ENCODE results near the gene DCAF17. TPM values are rescaled to one million over a fixed set of nuclear protein-coding genes. Genes with fewer than 3 reads are reported as not detected.

Gene DCAF17
- polyA plus RNA-seq, 1 donor from 2014 or later: 20.3 TPM

DNA sequence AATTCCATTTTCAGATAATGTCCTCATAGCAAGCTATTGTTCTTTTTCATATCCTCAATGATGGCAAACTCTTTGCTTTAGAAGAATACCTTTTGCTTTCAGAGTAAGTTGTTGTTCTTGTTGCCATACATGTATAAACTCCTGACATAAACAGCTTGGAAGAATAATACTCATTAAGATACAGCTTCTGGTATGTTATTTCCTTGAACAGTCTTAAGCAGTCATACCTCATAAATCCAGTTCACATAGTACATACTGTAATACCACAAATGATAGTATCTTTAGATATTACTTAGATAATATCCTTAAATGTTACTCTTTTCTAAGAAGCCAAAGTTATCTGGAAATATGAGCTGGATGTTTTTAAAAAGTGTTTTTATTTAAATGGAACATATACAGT is 23.4 kb upstream of the DCAF17 start:
- no peak overlapping the region for H3K4me3 ChIP-seq (ENCODE audit: low read length)
- no peaks in the 10 kb centered on the region for H3K9me3 ChIP-seq (ENCODE audit: low read length)
- H3K4me2 ChIP-seq (ENCODE audit: low read length): no peak overlapping the region
- no peak overlapping the region for H3K27ac ChIP-seq (ENCODE audit: low read length)
- H3K9me2 ChIP-seq (ENCODE audit: insufficient read depth, low read length): no peaks in the 10 kb centered on the region
- H2AFZ ChIP-seq (ENCODE audit: low read depth, low read length): no peak overlapping the region
- H3K36me3 ChIP-seq (ENCODE audit: insufficient read depth, low read length): no peaks in the 10 kb centered on the region
- TF ChIP-seq POLR2AphosphoS5 (IDR thresholded peaks at IDR 0.05): no peak
- TF ChIP-seq, protein P1, sequence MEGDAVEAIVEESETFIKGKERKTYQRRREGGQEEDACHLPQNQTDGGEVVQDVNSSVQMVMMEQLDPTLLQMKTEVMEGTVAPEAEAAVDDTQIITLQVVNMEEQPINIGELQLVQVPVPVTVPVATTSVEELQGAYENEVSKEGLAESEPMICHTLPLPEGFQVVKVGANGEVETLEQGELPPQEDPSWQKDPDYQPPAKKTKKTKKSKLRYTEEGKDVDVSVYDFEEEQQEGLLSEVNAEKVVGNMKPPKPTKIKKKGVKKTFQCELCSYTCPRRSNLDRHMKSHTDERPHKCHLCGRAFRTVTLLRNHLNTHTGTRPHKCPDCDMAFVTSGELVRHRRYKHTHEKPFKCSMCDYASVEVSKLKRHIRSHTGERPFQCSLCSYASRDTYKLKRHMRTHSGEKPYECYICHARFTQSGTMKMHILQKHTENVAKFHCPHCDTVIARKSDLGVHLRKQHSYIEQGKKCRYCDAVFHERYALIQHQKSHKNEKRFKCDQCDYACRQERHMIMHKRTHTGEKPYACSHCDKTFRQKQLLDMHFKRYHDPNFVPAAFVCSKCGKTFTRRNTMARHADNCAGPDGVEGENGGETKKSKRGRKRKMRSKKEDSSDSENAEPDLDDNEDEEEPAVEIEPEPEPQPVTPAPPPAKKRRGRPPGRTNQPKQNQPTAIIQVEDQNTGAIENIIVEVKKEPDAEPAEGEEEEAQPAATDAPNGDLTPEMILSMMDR (IDR thresholded peaks at IDR 0.05; ENCODE audit: poor library complexity, severe bottlenecking): no peak
- no peaks in the 10 kb centered on the region for H3K79me2 ChIP-seq (replicated peaks; ENCODE audit: insufficient read depth, low read length)
- no peaks in the 10 kb centered on the region for H4K20me1 ChIP-seq (ENCODE audit: insufficient read depth)
- no peaks in the 10 kb centered on the region for H3K27me3 ChIP-seq (ENCODE audit: insufficient read depth, low read depth, low read length)
- no peaks in the 10 kb centered on the region for H3F3A ChIP-seq (ENCODE audit: insufficient read depth, low read length, poor library complexity, severe bottlenecking)
- no peak overlapping the region for H3K9ac ChIP-seq (ENCODE audit: low read length)

DNA sequence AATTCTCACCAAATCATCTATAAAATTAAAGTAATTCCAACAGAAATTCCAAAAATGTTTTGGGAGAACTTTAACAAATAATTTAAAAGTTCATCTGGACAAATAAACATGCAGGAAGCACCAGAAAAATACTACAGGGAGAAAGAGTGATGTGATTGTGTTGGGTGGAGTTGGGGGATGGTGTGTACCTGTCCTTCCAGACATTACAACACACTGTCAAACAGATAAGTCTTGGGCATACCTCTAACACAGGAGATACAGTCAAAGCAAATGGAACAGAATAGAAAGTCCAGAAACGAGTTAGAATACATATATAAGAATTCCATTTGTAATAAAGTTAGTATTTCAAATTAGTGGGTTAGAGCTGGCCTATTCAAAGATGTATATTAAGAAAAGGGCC is 22.8 kb upstream of the DCAF17 start:
- TF ChIP-seq SMC3 (conservative IDR thresholded peaks at IDR 0.05; ENCODE audit: poor library complexity) (no peak), RAD21 (conservative IDR thresholded peaks at IDR 0.05) (no peak), TAF1 (IDR thresholded peaks at IDR 0.05; ENCODE audit: low read depth) (no peak), EZH2 (IDR thresholded peaks at IDR 0.05; ENCODE audit: borderline replicate concordance, insufficient read depth, low read length, poor library complexity, severe bottlenecking) (no peak), MXI1 (conservative IDR thresholded peaks at IDR 0.05; ENCODE audit: poor library complexity, severe bottlenecking) (no peak), POLR2AphosphoS5 (IDR thresholded peaks at IDR 0.05) (no peak), EP300 (conservative IDR thresholded peaks at IDR 0.05; ENCODE audit: poor library complexity, severe bottlenecking) (no peak)
- TF ChIP-seq, protein P2, sequence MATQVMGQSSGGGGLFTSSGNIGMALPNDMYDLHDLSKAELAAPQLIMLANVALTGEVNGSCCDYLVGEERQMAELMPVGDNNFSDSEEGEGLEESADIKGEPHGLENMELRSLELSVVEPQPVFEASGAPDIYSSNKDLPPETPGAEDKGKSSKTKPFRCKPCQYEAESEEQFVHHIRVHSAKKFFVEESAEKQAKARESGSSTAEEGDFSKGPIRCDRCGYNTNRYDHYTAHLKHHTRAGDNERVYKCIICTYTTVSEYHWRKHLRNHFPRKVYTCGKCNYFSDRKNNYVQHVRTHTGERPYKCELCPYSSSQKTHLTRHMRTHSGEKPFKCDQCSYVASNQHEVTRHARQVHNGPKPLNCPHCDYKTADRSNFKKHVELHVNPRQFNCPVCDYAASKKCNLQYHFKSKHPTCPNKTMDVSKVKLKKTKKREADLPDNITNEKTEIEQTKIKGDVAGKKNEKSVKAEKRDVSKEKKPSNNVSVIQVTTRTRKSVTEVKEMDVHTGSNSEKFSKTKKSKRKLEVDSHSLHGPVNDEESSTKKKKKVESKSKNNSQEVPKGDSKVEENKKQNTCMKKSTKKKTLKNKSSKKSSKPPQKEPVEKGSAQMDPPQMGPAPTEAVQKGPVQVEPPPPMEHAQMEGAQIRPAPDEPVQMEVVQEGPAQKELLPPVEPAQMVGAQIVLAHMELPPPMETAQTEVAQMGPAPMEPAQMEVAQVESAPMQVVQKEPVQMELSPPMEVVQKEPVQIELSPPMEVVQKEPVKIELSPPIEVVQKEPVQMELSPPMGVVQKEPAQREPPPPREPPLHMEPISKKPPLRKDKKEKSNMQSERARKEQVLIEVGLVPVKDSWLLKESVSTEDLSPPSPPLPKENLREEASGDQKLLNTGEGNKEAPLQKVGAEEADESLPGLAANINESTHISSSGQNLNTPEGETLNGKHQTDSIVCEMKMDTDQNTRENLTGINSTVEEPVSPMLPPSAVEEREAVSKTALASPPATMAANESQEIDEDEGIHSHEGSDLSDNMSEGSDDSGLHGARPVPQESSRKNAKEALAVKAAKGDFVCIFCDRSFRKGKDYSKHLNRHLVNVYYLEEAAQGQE (IDR thresholded peaks at IDR 0.05; ENCODE audit: borderline replicate concordance): no peak
- no peaks in the 10 kb centered on the region for H3K36me3 ChIP-seq (ENCODE audit: insufficient read depth, low read length)
- no peaks in the 10 kb centered on the region for H3K79me2 ChIP-seq (replicated peaks; ENCODE audit: insufficient read depth, low read length)

More for the DNA sequence above, 22.8 kb upstream of the DCAF17 start:
- H3K9me2 ChIP-seq (ENCODE audit: insufficient read depth, low read length): no peaks in the 10 kb centered on the region
- H3F3A ChIP-seq (ENCODE audit: insufficient read depth, low read length, poor library complexity, severe bottlenecking): no peaks in the 10 kb centered on the region
- H3K9ac ChIP-seq (ENCODE audit: low read length): no peak overlapping the region
- no peaks in the 10 kb centered on the region for H3K27me3 ChIP-seq (ENCODE audit: insufficient read depth, low read depth, low read length)
- H2AFZ ChIP-seq (ENCODE audit: low read depth, low read length): no peak overlapping the region
- no peak overlapping the region for H3K27ac ChIP-seq (ENCODE audit: low read length)
- H3K4me3 ChIP-seq (ENCODE audit: low read length): no peak overlapping the region
- H3K4me2 ChIP-seq (ENCODE audit: low read length): no peak overlapping the region
- H3K9me3 ChIP-seq (ENCODE audit: low read length): no peaks in the 10 kb centered on the region
- H4K20me1 ChIP-seq (ENCODE audit: insufficient read depth): no peaks in the 10 kb centered on the region
